ENCODE data around the gene CST9L. TPM values are rescaled to one million over a fixed set of nuclear protein-coding genes. Genes with fewer than 3 reads are reported as not detected.

Gene CST9L
- total RNA-seq, 1 experiment from 2014 or later = not detected

DNA sequence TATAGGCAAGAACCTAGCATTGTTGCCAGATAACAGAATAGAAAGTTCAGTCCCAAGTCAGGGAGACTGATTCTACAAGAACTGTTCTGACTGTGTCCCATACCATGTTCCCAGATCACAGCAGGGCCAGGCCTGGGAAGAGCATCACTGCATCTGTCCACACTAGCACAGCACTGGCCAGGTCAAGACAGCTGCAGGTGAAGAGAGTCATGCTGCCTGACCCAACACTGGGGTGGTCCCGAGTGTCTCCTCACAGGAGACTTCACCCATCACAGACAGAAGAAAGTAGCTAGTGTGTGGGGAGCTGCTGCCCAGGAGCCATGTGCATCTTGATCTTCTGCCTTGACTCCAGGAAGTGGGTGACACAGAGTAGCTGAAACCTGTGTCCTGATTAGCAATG lies 1.3 kb upstream of the CST9L start:
- ChIA-PET CTCF (no interaction called here), POLR2A (ENCODE audit: unreplicated experiment) (no interaction called here)
- no peaks in the 10 kb centered on the region for H4K20me1 ChIP-seq (ENCODE audit: insufficient read depth)
- H3K27ac ChIP-seq = no peak overlapping the region
- no peaks in the 10 kb centered on the region for H3K9me3 ChIP-seq (ENCODE audit: insufficient read depth, low read depth)
- no peaks in the 10 kb centered on the region for H3K79me2 ChIP-seq (ENCODE audit: low read depth)
- no peaks in the 10 kb centered on the region for H3K9me2 ChIP-seq (ENCODE audit: insufficient read depth)
- no peaks in the 10 kb centered on the region for H3K36me3 ChIP-seq (ENCODE audit: low read depth)
- no TSS peak for BruUV-seq (replicated peaks)
- H3F3A ChIP-seq (ENCODE audit: insufficient read depth, low read depth) = no peaks in the 10 kb centered on the region
- no peaks in the 10 kb centered on the region for H3K4me1 ChIP-seq (replicated peaks; ENCODE audit: insufficient read depth)
- intact Hi-C loops (cut with micrococcal nuclease; ENCODE audit: unreplicated experiment) = no loop called here
- H2AFZ ChIP-seq = no peak overlapping the region
- H3K27me3 ChIP-seq (ENCODE audit: insufficient read depth, low read depth) = peaks cover 6% of the 10 kb centered on the region; the same call in 1 of the 2 replicates
- DNase-seq = no peak
- TF ChIP-seq EZH2 (IDR thresholded peaks at IDR 0.05; ENCODE audit: low read depth) = no peak
- TF ChIP-seq, protein P1, sequence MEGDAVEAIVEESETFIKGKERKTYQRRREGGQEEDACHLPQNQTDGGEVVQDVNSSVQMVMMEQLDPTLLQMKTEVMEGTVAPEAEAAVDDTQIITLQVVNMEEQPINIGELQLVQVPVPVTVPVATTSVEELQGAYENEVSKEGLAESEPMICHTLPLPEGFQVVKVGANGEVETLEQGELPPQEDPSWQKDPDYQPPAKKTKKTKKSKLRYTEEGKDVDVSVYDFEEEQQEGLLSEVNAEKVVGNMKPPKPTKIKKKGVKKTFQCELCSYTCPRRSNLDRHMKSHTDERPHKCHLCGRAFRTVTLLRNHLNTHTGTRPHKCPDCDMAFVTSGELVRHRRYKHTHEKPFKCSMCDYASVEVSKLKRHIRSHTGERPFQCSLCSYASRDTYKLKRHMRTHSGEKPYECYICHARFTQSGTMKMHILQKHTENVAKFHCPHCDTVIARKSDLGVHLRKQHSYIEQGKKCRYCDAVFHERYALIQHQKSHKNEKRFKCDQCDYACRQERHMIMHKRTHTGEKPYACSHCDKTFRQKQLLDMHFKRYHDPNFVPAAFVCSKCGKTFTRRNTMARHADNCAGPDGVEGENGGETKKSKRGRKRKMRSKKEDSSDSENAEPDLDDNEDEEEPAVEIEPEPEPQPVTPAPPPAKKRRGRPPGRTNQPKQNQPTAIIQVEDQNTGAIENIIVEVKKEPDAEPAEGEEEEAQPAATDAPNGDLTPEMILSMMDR (conservative IDR thresholded peaks at IDR 0.05) = no peak
- H3K4me2 ChIP-seq = no peak overlapping the region
- H3K4me3 ChIP-seq = no peak overlapping the region

DNA sequence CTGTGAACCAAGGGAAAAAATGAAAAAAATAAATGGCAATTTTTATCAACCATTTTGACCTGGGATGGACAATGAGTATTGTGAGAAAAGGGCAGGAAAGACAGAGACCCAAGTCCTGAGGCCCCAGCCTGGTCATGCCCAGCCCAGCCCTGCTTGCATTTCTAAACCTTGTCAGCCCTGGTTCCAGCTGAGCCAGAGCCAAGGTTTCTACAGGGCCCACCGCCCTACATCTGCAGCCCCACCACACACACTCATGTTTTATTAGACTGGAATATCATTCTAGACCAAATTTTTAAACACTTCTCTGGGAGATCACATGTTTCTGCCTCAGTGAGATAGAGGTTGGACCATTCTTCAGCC lies 667 bp upstream of the CST9L start:
- Histone ChIP-seq H3K36me3 (ENCODE audit: low read depth) (no peaks in the 10 kb centered on the region), H3K27me3 (ENCODE audit: insufficient read depth, low read depth) (peaks cover 10% of the 10 kb centered on the region), H3K27ac (no peak overlapping the region), H3K4me2 (no peak overlapping the region), H3K4me1 (replicated peaks; ENCODE audit: insufficient read depth) (no peaks in the 10 kb centered on the region), H4K20me1 (ENCODE audit: insufficient read depth) (no peaks in the 10 kb centered on the region), H3K9me3 (ENCODE audit: insufficient read depth, low read depth) (no peaks in the 10 kb centered on the region), H3F3A (ENCODE audit: insufficient read depth, low read depth) (no peaks in the 10 kb centered on the region), H3K4me3 (no peak overlapping the region), H2AFZ (no peak overlapping the region), H3K79me2 (ENCODE audit: low read depth) (no peaks in the 10 kb centered on the region), H3K9me2 (ENCODE audit: insufficient read depth) (no peaks in the 10 kb centered on the region)
- no TSS peak for BruUV-seq (replicated peaks)
- ChIA-PET CTCF (no interaction called here), POLR2A (ENCODE audit: unreplicated experiment) (no interaction called here)
- TF ChIP-seq EZH2 (IDR thresholded peaks at IDR 0.05; ENCODE audit: low read depth) = no peak
- TF ChIP-seq, protein P1 (conservative IDR thresholded peaks at IDR 0.05) = no peak
- DNase-seq = no peak
- intact Hi-C loops (cut with micrococcal nuclease; ENCODE audit: unreplicated experiment) = no loop called here

DNA sequence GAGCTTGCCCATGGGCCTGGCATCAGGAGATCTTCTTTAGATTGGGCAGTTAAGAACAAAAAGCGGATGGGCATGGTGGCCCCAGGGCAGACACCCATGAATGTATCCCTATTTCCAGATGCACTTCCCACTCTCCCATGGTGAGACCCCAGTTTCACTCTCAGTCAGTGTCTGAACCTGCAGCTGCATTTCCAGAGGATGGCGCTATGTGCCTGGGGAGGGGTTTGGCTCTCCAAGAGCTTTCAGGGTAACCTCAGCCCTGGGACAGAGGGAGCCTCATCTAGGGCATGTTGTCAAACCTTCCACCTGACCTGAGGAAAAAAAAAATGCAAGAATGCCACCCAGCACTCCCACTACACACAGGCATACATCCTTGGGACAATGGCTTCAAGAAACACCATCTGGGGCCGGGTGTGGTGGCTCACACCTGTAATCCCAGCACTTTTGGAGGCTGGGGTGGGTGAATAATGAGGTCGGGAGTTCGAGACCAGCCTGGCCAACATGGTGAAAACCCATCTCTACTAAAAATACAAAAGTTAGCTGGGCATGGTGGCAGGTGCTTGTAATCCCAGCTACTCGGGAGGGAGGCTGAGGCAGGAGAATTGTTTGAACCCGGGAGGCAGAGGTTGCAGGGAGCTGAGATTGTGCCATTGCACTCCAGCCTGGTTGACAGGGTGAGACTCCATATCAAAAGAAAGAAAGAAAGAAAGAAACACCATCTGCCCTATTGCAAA lies 1.9 kb downstream of the CST9L start:
- H3K36me3 ChIP-seq (ENCODE audit: low read depth) = no peaks in the 10 kb centered on the region
- intact Hi-C loops (cut with micrococcal nuclease; ENCODE audit: unreplicated experiment) = no loop called here
- H3K27ac ChIP-seq = no peak overlapping the region
- no peak for DNase-seq
- no peaks in the 10 kb centered on the region for H3K79me2 ChIP-seq (ENCODE audit: low read depth)
- CTCF ChIA-PET = no interaction called here
- no peaks in the 10 kb centered on the region for H3K9me2 ChIP-seq (ENCODE audit: insufficient read depth)
- no peaks in the 10 kb centered on the region; the same call in 1 of the 2 replicates for H3K9me3 ChIP-seq (ENCODE audit: insufficient read depth, low read depth)
- H3K27me3 ChIP-seq (ENCODE audit: insufficient read depth, low read depth) = peaks cover 10% of the 10 kb centered on the region
- no peaks in the 10 kb centered on the region for H4K20me1 ChIP-seq (ENCODE audit: insufficient read depth)
- H3K4me2 ChIP-seq = no peak overlapping the region
- TF ChIP-seq EZH2 (IDR thresholded peaks at IDR 0.05; ENCODE audit: low read depth) = no peak
- TF ChIP-seq, protein P1 (conservative IDR thresholded peaks at IDR 0.05) = no peak
- POLR2A ChIA-PET (ENCODE audit: unreplicated experiment) = no interaction called here
- no peaks in the 10 kb centered on the region for H3K4me1 ChIP-seq (replicated peaks; ENCODE audit: insufficient read depth)
- no peak overlapping the region for H2AFZ ChIP-seq
- H3K4me3 ChIP-seq = no peak overlapping the region
- no peaks in the 10 kb centered on the region for H3F3A ChIP-seq (ENCODE audit: insufficient read depth, low read depth)
- no TSS peak for BruUV-seq (replicated peaks)
